ENCODE results near the gene PRR20G. TPM values are rescaled to one million over a fixed set of nuclear protein-coding genes. Genes with fewer than 3 reads are reported as not detected.
"Not testable (repeated sequence)": the region's sequence is repeated elsewhere in the genome, so short reads cannot be mapped to it uniquely, and the experiment has no call there.

PRR20G gene
- total and polyA plus RNA-seq, 9 of the 15 experiments (the other 6 are each of a cell fraction or from before 2014, with no cell fraction given): not detected

GRCh38 chr3:127312818-127313217, 25.0 kb upstream of the PRR20G start (continued):
- no peak for TF ChIP-seq RBBP5 (IDR thresholded peaks at IDR 0.05; ENCODE audit: borderline replicate concordance, insufficient read depth, low read length, poor library complexity, severe bottlenecking)
- no peak for TF ChIP-seq RBM14 (IDR thresholded peaks at IDR 0.05; ENCODE audit: borderline replicate concordance, insufficient read depth, low read depth, low read length)
- no peak for TF ChIP-seq ETV6 (IDR thresholded peaks at IDR 0.05; ENCODE audit: borderline replicate concordance in 1 of 2, low read depth in 2 of 2, low read length in 1 of 2)
- no peak for TF ChIP-seq ETV6 (CRISPR knock-in tag; IDR thresholded peaks at IDR 0.05; ENCODE audit: borderline replicate concordance)
- TF ChIP-seq TOE1 (IDR thresholded peaks at IDR 0.05; ENCODE audit: borderline replicate concordance): no peak
- TF ChIP-seq TOE1 (CRISPR knock-in tag; IDR thresholded peaks at IDR 0.05; ENCODE audit: borderline replicate concordance, low read depth): no peak
- TF ChIP-seq POLR2AphosphoS5 (IDR thresholded peaks at IDR 0.05; ENCODE audit: control insufficient read depth, insufficient read depth, low read depth, low read length): no peak
- TF ChIP-seq PRPF4 (IDR thresholded peaks at IDR 0.05; ENCODE audit: insufficient read depth, low read depth, low read length, poor library complexity, severe bottlenecking): no peak
- no peak for TF ChIP-seq ERF (CRISPR knock-in tag; IDR thresholded peaks at IDR 0.05)
- TF ChIP-seq NFIX (CRISPR knock-in tag; IDR thresholded peaks at IDR 0.05; ENCODE audit: low read depth): no peak

DNA sequence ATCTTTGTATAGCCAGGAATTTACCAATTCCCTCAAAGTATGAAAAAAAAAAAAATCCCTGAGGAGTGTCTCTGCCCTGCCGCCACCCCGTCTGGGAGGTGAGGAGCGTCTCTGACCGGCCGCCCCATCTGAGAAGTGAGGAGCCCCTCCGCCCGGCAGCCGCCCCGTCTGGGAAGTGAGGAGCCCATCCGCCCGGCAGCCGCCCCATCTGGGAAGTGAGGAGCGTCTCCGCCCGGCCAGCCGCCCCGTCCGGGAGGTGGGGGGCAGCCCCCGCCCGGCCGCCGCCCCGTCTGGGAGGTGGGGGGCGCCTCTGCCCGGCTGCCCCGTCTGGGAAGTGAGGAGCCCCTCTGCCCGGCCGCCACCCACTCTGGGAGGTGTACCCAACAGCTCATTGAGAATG, 21.0 kb upstream of the PRR20G start:
- WGBS (ENCODE audit: insufficient coverage, low coverage, missing lambda C conversion rate): 0% methylated on average over 1 of the region's 28 CpGs
- H2AFZ ChIP-seq (ENCODE audit: low read depth, low read length); H3K79me2 ChIP-seq (ENCODE audit: control insufficient read depth, insufficient read depth, low read length); ATAC-seq; H3K9me3 ChIP-seq (replicated peaks; ENCODE audit: control insufficient read depth, insufficient read depth, low read depth, low read length); H3K4me2 ChIP-seq (ENCODE audit: insufficient read depth, low read length); H3K9ac ChIP-seq (ENCODE audit: insufficient read depth in 1 of 2, low read depth in 2 of 2, low read length in 2 of 2); DNase-seq (ENCODE audit: extremely low read depth in 1 of 4, low spot score in 3 of 4); H3K36me3 ChIP-seq (ENCODE audit: control insufficient read depth, insufficient read depth, low read length); H3K27ac ChIP-seq (ENCODE audit: extremely low read depth, low read depth, low read length); FAIRE-seq; H4K20me1 ChIP-seq (replicated peaks; ENCODE audit: control insufficient read depth, insufficient read depth, low read length); H3K4me3 ChIP-seq; BruUV-seq (replicated peaks); H3K9me1 ChIP-seq (ENCODE audit: control insufficient read depth, insufficient read depth, low read length); intact Hi-C loops (cut with micrococcal nuclease); in situ Hi-C loops (cut with MboI); H3K4me1 ChIP-seq (replicated peaks in 1 of 2; ENCODE audit: control insufficient read depth in 2 of 2, insufficient read depth in 2 of 2, low read length in 2 of 2); CTCF ChIA-PET (ENCODE audit: low intra/inter-chr PET ratio): not testable (repeated sequence)
- H3K27me3 ChIP-seq (ENCODE audit: control insufficient read depth in 2 of 2, insufficient read depth in 2 of 2, low read length in 2 of 2): peaks cover 0 to 12% of the 10 kb centered on the region in 2 experiments; a peak in 3 of 5 replicates
- POLR2A ChIA-PET: interaction anchor here (0.7 kb wide), 1 partner anchor 393 kb away, joined by 3 read pairs; no protein-coding TSS in a partner anchor
